HG03342 (cell line): ENCODE measurements around the gene EGFL8.

ENCODE experiments used
- ATAC-seq: cut with Tn5 transposase; IDR thresholded peaks from one replicate; pipeline ENCODE4 v1.9.1; 2021; ENCODE audit warnings: mild to moderate bottlenecking, moderate library complexity; ENCODE audit not compliant: unreplicated experiment

Gene EGFL8

GRCh38 chr6:32167154-32167760, 2.9 kb downstream of the EGFL8 start:
- ATAC-seq, result no peak

DNA sequence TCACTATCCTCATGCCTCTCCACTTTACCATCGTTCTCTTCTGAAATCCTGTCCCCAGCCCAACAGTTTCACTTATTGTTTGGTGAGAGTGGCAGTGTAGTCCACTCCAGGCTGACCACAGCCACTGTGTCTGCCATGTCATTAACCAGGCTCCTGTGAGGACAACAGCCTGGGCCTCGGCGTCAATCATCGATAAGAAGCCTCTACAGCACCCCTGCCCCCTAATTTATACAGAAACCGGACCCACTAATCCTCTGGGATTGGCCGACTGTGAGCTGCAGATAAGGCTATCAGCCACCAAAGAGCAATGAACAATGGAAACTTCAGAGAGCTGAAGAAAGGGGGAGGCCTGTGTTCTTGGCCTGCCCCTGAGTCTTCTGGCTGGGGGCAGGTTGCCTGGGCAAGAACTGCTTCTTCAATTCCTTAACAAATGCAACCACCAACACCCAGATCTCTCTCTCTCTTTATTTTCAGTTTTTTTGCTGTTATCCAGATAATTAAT, 3.4 kb downstream of the EGFL8 start:
- ATAC-seq, result no peak

GRCh38 chr6:32168350-32168749, 4.0 kb downstream of the EGFL8 start:
- ATAC-seq, result no peak

DNA sequence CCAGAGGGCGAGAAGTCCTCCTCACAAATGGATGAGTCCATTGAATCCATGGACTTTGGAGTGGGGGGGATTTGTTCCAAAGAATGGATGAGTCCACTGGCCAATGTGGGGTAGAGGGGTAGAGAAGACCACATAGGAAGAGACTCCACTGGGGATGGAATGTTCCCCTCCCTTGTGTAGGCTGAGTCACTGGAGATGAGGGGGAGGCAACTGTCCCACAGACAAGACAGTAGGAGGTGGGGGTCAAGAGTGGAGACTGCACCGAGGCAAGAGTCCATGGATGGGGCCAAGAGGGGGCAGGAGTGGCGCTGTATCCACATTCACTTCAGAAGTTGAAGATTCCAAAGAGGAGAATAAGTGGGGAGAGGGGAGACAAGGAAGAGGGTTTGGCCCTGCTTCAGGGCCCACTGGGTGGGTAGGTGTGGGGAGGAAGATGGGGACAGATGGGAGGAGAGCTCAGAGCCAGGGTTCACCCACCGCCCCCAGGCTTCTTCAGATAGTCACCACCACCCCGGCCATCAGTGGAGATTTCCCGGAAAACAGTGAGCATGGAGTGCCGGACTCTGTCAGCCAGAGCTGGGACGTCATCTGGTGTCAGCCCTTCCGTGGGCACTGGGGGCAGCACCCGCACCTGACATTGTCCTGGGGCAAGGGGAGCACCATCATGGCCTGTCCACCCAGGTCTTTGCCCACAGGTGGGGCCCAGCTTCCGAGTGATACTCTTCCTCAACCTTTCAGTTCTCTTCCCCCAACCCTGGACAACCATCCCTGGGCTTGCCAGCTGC, 4.6 kb downstream of the EGFL8 start:
- no peak for ATAC-seq

DNA sequence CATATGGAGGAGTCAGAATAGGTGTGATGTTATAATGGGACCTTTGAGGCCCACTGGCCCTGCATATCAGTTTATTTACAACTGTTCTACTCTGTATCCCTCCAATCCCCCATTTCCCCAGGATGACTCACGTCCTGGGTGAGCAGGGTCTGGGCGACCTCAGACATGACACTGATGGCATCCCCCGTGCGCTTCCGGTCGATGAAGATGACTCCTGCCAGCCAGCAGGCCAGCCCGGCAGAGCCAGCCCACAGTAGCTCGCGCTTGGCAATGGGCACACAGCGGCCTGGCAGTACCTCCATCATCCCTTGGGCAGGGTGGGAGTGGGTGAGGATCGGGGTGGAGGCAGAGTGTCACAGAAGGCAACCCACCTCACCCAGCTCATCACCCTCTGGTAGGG, 5.9 kb downstream of the EGFL8 start:
- ATAC-seq, result no peak

DNA sequence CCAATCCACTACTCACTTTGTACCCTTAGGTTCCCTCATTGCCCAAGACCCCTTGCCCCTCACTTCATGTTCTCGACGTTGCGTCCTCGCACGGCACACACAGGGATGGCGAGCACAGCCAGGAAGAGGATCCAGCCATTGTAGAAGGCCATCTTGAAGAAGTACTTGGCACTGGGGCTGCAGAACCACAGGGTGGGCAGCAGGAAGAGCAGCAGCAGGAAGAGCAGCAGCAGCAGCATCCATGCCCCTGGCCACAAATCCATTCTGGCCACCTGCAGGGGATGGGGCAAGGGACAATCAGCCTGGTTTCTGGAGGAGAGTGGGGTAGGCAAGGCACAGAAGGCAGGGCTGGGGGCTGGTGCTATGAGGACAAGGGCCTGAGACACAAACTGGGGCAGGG, 6.8 kb downstream of the EGFL8 start:
- no peak for ATAC-seq

- ATAC-seq, result no peak
Measured at GRCh38 chr6:32173051-32173727, 8.8 kb downstream of the EGFL8 start.

GRCh38 chr6:32174416-32174815, 10.0 kb downstream of the EGFL8 start:
- no peak for ATAC-seq

DNA sequence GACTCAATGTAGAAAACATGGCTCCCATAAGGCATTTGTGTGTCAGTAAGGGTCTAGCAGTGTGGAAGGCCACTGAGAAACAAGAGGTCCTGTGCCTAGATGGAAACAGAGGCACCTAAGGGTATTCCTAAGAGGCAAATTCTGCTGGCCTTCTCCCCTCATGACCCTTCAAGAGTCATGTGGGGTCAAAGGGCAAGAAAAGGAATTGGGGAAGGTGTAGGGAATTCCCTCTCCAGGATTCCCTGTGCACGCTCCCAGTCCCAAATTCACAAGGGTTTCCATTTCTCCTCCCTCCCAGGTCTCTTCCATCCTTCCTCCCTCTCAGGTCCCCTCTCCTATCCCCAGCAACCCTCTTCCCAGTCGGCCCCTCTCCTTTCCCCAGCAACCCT, 10.9 kb downstream of the EGFL8 start:
- ATAC-seq, result no peak

DNA sequence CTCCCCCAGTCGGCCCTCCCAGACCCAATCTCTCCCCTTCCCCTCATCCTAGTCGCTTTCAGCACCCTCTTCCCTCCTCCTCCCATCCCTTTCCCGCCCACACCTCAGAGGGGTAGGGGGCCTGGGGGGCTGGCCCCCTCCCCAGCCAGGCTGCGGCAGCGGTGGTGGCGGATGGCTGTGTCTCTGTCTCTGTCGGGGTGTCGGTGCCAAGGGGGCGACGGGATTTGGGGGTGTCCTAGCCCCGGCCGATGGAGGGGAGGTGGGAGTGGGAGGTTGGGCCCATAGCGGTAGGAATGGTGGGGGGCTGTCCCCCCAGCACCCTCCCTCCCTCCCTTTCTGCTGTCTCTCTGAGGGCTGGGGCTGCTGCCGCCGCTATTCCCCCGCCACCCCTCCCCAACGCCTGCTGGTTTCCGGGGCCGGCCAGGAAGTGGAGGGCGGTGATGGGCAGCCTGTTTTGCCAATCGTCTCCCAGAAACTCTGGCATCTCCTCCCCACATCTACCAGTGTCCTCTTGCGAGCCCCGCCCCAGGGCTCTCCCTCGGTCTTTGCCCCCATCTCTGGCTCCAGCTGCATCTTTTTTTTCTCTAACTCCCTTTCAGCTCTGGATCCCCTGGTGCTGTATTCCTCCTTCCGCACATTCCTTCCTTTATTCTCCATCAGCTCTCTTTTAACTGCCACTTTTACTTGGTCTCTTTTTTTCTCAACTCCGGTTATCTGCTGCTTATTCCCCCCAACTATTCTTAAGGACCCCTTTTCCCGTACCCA, 11.5 kb downstream of the EGFL8 start, which contains the start of gene AGPAT1:
TSS of gene AGPAT1 (minus strand) at position 374 of the 765 bp plus-strand sequence. CDS start 4,588 bp downstream, outside the sequence.
- peak; percentile 42 for ATAC-seq

- no peak for ATAC-seq
Measured at GRCh38 chr6:32176476-32177182, 12.2 kb downstream of the EGFL8 start.

GRCh38 chr6:32177183-32177787, 12.9 kb downstream of the EGFL8 start:
- ATAC-seq, result no peak

GRCh38 chr6:32177788-32178546, 13.6 kb downstream of the EGFL8 start, which contains the start of gene RNF5:
Gene RNF5 (plus strand): TSS chr6:32178405. CDS start chr6:32178512, 107 bp downstream.
- ATAC-seq, result peak; percentile 70

DNA sequence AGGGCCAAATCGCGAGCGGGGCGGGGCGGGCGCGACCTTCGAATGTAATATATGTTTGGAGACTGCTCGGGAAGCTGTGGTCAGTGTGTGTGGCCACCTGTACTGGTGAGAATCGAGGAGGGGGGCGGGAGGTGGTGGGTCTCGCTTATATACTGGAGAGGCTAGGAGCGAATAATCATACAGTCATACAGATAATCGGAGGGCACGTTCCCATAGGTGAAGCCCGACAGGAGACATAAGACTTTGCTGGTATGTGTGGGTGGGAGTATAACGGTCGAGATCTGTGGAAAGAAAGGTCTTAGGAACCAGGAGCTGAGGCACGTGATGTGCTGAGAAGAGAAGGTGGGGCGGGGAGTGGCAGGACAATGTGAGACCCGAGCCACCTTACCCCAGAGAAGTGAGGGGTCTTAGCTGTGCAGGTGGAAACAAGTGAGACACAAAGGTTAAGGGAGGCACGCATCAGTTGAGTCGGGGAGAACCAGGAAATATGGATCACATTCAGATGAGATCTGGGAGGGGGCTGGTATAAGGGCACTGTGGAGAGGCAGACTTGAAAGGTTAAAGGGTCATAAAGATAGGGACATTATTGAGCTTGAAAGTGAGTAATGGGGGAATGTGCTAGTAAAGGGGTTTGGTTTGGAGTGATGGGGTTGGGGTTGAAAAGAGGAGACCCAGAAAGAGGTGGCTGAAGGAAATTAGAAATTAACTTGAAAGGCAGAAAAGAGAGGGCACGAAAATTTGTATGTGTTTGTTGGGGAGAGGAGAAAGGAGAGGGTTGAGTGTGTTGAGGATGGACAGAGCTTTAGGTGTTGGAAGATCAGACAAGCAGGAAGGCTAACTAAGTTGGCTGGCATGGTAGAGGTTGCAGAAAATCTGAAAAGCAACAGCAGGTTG, 14.4 kb downstream of the EGFL8 start:
- ATAC-seq, result no peak

- no peak for ATAC-seq
Measured at GRCh38 chr6:32179766-32180405, 15.5 kb downstream of the EGFL8 start.

DNA sequence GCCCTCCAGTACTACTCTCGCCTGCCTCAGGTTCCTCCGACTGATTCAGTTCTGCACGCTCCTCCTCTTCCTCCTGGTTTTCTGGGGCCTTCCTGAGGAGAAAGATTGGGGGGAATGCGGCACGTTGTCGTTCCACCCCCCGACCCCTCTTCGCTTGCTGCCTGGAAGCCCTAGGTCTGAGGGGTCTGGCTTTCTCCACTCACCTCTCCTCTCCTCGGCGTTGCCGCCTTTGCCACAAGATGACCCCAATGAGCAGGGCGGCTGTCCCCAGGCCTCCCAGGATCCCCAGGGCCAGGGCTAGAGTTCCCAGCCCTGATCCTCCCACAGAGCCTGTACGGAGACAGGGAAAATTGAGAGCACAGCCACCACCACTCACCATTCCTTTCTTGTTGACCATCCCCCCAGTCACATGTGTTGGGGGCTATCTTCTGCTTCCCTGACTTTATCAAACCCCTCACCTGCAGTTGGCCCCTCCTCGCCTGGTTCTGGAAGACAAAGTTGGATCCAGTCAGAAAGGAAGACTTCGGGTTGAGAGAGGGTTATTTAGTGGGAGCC, 16.8 kb downstream of the EGFL8 start:
- no peak for ATAC-seq

DNA sequence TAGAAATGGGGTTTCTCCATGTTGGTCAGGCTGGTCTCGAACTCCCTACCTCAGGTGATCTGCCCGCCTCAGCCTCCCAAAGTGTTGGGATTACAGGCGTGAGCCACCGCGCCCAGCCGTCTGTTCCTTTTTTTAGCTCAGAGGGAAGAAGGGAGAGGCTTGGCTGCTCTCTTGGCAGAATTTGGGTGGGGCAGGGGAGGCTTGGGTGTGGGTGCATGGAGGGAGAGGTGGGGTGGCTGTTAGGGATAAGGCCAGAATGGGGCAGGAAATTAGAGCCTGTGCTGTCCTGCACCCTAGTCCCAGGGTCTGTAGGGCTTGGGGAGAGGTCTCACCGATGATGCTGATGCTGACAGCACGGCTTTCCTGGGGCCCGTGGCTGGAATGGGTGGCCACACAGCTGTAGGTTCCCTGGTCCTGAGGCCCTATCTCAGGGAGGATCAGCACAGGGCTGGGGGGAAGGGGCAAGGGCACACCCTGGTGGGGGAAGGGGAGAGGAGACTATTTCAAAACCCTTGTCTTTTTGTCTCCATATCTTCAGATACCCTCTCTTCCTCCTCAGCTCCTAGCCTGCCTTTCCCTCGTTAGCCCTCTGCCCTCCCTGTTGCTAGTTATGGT, 17.6 kb downstream of the EGFL8 start:
- ATAC-seq, result no peak
